NCI-H1417 (cell line): Measurements from ENCODE around the gene TMC7.

Source experiments
- DNase-seq, 3 experiments: peaks; one replicate each; lab custom pipeline; 2025; lab: John Stamatoyannopoulos, UW

Gene TMC7

GRCh38 chr16:19089410-19089955 lies 105.7 kb downstream of the TMC7 start:
- DNase-seq: no peak

DNA sequence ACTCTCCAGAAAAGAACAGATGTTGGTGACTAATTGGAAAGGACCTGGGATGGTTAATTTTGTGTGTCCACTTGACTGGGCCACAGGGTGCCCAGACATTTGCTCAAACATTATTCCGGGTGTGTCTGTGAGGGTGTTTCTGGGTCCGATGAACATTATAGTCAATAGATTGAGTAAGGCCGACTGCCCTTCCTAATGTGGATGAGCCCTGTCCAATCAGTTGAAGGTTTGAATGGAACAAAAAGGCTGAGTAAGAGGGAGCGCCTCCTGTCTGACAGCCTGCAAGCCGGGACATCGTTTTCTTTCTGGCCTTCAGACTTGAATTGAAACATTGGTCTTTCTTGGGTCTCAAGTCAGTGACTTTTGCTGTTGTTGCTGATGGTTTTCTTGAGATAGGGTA lies 107.2 kb downstream of the TMC7 start:
- DNase-seq: no peak

GRCh38 chr16:19092653-19093410 lies 109.1 kb downstream of the TMC7 start:
- DNase-seq: no peak

DNA sequence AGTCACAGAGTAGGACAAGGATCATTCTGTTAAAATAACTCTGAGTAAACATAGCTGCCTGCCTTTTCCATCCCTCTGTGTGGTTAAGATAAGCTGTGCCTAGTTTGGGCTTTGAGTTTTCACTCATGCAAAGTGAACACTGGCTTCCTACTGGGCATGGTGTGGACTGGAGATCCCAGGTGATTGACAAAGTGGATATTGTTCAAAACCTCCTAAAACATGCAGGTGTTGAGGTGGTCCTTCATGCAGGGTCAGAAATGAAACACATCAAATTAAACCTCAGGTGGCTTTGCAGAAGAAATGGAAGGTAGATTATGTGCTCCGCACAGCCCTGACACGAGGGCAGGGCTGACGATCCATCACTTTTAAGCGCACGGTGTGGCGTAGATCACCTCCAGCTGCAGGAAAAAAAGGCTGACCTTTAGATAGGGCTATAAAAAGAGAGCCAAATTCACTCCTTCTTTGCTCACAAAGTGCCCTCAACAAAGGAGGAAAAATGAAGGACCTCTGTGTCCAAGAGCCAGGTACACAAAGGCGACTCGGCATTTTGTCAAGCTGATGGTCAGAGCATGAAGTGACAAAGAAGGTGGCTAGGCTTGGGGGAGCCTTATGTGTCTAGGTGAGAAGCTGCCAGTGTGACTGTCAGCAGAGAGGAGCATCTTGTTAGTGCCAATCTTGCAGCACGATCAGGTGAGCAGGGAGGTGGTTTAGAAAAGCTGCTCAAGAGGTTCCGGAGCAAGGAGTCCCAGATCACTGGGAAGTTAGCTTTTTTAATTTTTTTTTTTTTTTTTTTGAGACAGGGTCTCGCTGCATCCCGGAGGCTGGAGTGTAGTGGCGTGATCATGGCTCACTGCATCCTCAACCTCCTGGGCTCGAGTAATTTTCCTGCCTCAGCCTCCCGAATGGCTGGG lies 110.2 kb downstream of the TMC7 start:
- no peak for DNase-seq

DNA sequence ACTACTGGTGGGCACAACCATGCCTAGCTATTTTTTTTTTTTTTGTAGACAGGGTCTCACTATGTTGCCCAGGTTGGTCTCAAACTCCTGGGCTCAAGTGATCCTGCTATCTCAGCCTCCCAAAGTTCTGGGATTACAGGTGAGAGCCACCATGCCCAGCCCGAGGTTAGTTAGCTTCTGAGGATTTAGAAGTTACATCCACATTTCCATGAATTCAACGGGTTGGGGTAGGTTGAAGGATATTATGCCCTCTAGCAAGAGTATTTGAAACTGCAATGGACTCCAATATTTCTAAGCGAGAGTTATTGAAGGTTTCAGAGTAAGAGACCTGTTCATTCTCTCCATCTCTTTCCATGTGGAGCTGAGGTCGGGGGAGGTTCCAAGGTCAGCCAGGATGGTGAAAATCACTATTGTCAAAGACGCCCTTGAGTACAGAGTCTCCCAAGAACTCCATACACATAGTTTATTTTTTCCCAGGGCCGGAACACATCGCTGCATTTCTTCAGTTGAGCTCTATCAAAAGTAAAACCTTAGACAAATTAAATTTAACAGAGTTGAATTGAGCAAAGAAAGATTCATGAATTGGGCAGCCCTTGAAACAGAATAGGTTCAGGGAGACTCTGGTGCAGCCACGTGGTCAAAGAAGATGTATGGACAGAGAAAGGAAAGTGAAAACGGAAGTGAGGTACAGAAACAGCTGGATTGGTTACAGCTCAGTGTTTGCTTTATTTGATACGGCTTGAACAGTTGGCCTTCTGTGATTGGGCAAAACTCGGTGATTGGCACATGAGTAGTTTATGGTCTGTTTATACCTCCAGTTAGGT lies 111.0 kb downstream of the TMC7 start:
- no peak for DNase-seq

GRCh38 chr16:19095654-19096053 lies 111.9 kb downstream of the TMC7 start:
- no peak for DNase-seq

- DNase-seq: no peak
These were observed 114.4 kb downstream of the TMC7 start for GRCh38 chr16:19098173-19098572.

DNA sequence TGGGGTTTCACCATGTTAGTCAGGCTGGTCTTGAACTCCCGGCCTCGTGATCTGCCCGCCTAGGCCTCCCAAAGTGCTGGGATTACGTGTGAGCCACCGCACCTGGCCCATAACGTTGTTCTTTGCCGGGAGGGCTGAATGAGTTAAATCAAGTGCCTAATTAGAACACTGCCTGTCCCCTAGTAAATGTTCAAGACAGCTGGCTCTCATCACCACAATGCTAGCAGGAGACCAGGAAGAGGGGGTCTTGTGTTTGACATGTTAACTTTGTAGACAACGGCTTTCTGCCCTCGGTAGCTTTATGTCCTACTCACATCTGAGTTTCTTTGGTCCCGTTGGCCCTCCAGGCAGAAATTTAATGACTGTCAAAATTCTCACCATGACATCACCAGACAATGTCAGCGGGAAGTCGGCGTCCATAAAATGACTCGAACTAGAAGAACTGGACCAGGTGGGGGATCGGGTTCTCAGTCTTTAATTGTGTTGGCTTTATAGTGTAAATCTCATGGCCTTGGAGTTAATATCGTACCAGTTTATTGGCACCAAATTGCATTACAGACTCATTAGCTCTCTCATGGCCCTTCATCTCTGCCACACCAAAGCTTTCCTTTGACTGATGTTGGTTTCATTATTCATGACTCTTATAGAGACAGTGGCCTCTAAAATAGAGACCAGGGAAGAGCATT lies 118.6 kb downstream of the TMC7 start:
- DNase-seq: peak in 2 of 3 experiments; percentile 78 to 92

DNA sequence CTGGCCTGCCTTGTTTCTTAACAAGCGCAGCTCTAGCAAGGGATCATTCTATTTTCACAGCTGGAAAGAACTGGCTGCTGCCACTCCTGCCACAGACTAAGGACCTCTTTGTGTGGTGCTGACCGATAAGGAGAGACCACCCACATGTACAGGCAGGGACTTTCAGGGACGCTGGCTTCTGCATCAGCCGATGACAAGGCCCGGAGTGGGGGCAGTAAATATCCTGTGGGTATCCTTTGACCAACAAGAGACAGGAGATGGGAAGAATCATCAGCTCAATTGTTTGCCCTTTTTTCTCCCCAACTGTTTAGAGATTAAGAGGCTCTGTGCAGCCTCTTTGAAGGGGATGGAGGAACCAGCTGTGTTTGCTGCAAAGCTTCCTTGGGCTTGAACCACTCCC lies 120.9 kb downstream of the TMC7 start:
- no peak for DNase-seq

- no peak for DNase-seq
These were observed 121.4 kb downstream of the TMC7 start for GRCh38 chr16:19105131-19105530.

DNA sequence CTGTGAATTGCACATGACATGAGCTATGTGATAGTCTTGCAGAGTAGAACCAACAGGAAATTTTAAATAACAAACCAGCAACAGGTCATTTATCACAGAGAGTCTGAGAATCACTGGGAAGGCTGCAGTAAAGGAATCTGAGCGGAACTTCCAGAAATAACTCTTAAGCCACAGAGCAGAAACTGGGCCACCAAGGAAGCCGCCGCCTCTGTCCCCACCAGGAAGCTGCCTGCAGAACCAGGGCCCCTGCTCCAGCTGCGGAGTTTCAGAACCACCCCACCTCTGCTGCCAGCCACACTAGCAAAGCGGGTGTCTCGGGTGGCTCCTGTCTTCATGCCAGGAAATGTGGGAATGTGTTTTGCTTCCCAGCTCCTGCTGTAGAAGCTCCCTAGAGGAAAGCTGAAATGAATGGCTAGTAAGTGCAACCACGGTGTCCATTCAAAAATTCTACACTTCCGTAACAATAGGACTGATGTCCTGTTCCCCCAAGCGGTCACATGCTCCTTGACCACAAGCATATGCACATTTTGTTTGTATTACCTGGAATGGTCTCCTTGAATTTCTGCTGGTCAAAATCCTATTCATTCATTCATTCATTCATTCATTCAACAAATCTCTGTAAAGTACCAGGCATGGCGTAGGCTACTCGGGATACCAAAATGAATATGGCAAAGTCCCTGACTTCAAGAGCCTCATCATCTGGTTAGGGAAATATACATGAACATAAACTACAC lies 122.3 kb downstream of the TMC7 start:
- DNase-seq: no peak

DNA sequence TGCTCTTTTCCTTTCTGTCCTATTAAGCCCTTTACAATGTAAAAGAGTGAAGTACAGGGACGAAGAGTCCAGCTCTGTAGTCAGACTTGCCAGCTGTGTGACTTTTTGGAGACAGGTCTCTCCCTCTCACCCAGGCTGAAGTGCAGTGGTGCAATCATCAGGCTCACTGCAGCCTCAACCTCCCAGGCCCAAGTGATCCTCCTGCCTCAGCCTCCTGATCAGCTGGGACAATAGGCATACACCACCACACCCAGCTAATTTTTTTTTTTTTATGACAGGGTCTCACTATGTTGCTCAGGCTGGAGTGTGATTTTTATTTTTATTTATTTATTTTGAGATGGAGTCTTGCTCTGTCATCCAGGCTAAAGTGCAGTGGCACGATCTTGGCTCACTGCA lies 122.9 kb downstream of the TMC7 start:
- DNase-seq: no peak

GRCh38 chr16:19108409-19109287 lies 124.9 kb downstream of the TMC7 start:
- no peak for DNase-seq

DNA sequence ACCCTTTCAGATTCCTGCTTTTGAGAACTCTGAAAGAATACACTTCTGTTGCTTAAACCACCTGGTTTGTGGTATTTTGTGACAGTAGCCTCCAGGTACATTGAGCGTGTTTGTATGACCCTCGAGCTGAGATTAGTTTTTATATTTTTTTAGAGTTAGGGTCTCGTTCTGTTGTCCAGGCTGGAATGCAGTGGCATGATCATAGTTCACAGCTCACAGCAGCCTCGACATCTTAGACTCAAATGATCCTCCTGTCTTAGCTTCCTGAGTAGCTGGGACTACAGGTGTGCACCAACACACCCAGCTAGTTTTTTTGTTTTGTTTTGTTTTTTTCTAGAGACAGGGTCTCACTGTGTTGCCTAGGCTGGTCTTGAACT lies 125.5 kb downstream of the TMC7 start:
- no peak for DNase-seq

DNA sequence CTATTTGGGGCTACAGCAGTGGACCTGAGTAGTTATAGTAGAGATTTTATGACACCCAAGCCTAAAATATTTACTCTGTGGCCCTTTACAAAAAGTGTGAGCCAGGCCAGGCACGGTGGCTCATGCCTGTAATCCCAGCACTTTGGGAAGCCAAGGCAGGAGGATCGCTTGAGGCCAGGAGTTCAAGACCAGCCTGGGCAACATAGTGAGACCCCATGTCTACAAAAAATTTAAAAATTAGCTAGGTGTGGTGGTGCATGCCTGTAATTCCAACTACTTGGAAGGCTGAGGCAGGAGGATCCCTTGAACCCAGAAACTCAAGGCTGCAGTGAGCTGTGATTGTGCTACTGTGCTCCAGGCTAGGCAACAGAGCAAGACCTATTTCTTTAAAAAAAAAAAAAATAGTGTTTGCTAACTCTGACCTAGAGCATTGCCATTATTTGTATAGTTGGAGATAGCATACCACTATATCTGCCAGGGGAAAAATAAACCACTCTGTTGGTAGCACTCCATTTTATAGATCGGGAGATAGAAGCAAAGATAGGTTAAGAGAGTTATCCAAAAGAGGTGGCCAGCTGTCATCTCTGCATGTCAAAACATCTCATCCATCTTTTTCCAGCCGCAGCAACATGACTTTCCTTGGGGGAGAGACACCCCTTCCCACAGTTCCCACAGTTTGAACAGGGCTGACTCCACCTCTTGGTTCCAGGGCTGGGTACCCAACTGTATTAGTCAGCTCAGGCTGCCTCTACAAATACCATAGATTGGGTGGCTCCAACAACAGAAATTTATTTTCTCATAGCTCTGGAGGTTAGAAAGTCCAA lies 127.0 kb downstream of the TMC7 start:
- DNase-seq: no peak

DNA sequence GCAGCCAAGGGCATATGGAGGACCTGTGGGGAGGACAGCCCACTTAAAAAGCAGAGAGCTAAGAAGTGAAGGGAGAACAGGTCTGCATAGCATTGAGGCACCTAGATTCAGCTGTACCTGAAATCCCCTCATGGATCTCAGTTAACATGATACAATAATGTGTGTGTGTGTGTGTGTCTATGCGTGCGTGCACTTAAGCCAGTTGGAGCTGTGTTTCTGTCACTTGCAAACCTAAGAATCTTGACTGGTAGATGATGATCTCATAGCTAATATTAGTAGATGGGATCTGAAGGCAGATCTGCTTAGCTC lies 128.3 kb downstream of the TMC7 start:
- DNase-seq: no peak
